ENCODE measurements around the gene TRABD2B. TPM values are rescaled to one million over a fixed set of nuclear protein-coding genes. Genes with fewer than 3 reads are reported as not detected.

TRABD2B gene
- total and polyA plus RNA-seq, 4 donors, result 0.28 to 2.6 (median 1.3) TPM

- Histone ChIP-seq H3K27me3 (ENCODE audit: control insufficient read depth in 4 of 4, insufficient read depth in 4 of 4, low read length in 3 of 4) (no peaks in the 10 kb centered on the region), H3K36me3 (ENCODE audit: control insufficient read depth in 4 of 4, insufficient read depth in 3 of 4, low read depth in 1 of 4, low read length in 3 of 4) (peaks cover 0 to 20% (median 8%) of the 10 kb centered on the region in 4 donors), H3K4me1 (ENCODE audit: control insufficient read depth in 4 of 4, insufficient read depth in 4 of 4, low read length in 3 of 4) (no peaks in the 10 kb centered on the region), H3K9me3 (ENCODE audit: control insufficient read depth in 4 of 4, low read length in 3 of 4) (no peaks in the 10 kb centered on the region), H3K9ac (ENCODE audit: low read depth in 1 of 2, low read length in 2 of 2) (no peak overlapping the region), H3K4me3 (ENCODE audit: low read depth in 1 of 3, low read length in 3 of 3) (no peak overlapping the region), H3K27ac (ENCODE audit: low read depth in 1 of 2, low read length in 2 of 2) (no peak overlapping the region)
- DNase-seq (ENCODE audit: low spot score), result no peak
- TF ChIP-seq, protein P1, sequence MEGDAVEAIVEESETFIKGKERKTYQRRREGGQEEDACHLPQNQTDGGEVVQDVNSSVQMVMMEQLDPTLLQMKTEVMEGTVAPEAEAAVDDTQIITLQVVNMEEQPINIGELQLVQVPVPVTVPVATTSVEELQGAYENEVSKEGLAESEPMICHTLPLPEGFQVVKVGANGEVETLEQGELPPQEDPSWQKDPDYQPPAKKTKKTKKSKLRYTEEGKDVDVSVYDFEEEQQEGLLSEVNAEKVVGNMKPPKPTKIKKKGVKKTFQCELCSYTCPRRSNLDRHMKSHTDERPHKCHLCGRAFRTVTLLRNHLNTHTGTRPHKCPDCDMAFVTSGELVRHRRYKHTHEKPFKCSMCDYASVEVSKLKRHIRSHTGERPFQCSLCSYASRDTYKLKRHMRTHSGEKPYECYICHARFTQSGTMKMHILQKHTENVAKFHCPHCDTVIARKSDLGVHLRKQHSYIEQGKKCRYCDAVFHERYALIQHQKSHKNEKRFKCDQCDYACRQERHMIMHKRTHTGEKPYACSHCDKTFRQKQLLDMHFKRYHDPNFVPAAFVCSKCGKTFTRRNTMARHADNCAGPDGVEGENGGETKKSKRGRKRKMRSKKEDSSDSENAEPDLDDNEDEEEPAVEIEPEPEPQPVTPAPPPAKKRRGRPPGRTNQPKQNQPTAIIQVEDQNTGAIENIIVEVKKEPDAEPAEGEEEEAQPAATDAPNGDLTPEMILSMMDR (IDR thresholded peaks at IDR 0.05; ENCODE audit: low read depth, low read length, missing input control), result no peak
- no peak for TF ChIP-seq HNF4A (conservative IDR thresholded peaks at IDR 0.05)
- TF ChIP-seq, protein P2, sequence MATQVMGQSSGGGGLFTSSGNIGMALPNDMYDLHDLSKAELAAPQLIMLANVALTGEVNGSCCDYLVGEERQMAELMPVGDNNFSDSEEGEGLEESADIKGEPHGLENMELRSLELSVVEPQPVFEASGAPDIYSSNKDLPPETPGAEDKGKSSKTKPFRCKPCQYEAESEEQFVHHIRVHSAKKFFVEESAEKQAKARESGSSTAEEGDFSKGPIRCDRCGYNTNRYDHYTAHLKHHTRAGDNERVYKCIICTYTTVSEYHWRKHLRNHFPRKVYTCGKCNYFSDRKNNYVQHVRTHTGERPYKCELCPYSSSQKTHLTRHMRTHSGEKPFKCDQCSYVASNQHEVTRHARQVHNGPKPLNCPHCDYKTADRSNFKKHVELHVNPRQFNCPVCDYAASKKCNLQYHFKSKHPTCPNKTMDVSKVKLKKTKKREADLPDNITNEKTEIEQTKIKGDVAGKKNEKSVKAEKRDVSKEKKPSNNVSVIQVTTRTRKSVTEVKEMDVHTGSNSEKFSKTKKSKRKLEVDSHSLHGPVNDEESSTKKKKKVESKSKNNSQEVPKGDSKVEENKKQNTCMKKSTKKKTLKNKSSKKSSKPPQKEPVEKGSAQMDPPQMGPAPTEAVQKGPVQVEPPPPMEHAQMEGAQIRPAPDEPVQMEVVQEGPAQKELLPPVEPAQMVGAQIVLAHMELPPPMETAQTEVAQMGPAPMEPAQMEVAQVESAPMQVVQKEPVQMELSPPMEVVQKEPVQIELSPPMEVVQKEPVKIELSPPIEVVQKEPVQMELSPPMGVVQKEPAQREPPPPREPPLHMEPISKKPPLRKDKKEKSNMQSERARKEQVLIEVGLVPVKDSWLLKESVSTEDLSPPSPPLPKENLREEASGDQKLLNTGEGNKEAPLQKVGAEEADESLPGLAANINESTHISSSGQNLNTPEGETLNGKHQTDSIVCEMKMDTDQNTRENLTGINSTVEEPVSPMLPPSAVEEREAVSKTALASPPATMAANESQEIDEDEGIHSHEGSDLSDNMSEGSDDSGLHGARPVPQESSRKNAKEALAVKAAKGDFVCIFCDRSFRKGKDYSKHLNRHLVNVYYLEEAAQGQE (IDR thresholded peaks at IDR 0.05), result no peak
- no peak for TF ChIP-seq FOXA2 (IDR thresholded peaks at IDR 0.05)
- no peak for TF ChIP-seq FOXA1 (IDR thresholded peaks at IDR 0.05)
- no peak for TF ChIP-seq YY1 (IDR thresholded peaks at IDR 0.05)
- TF ChIP-seq RXRA (IDR thresholded peaks at IDR 0.05), result no peak
- no peak for TF ChIP-seq EGR1 (IDR thresholded peaks at IDR 0.05; ENCODE audit: low read depth in 2 of 2)
- TF ChIP-seq RAD21 (IDR thresholded peaks at IDR 0.05), result no peak
- no peak for TF ChIP-seq SP1 (IDR thresholded peaks at IDR 0.05)
- TF ChIP-seq ZBTB33 (IDR thresholded peaks at IDR 0.05), result no peak
- TF ChIP-seq TAF1 (conservative IDR thresholded peaks at IDR 0.05), result no peak
- no peak for TF ChIP-seq ATF3 (IDR thresholded peaks at IDR 0.05)
- TF ChIP-seq HNF4G (IDR thresholded peaks at IDR 0.05), result no peak
- no peak for TF ChIP-seq GABPA (IDR thresholded peaks at IDR 0.05 in 1 of 2, conservative IDR thresholded peaks at IDR 0.05 in 1 of 2)
- TF ChIP-seq JUND (IDR thresholded peaks at IDR 0.05), result no peak
- TF ChIP-seq MAX (IDR thresholded peaks at IDR 0.05), result no peak
- TF ChIP-seq NR2F2 (IDR thresholded peaks at IDR 0.05), result no peak
- 96% methylated on average over 2 of the region's 2 CpGs for WGBS
Observed at GRCh38 chr1:47795102-47795501, 202.1 kb downstream of the TRABD2B start.
